WI38 (cell line): ENCODE measurements around the gene FUCA1.

Experiments used
- H3K4me3 ChIP-seq: 2 replicates; pipeline ENCODE4 v1.5.1; 2011; ENCODE audit warnings: low read depth, mild to moderate bottlenecking, control low read depth, low read length
- CTCF ChIP-seq: IDR thresholded peaks from 2 replicates; pipeline ENCODE4 v1.5.1; 2012; ENCODE audit warnings: low read depth, mild to moderate bottlenecking, control low read depth, low read length

Gene FUCA1

DNA sequence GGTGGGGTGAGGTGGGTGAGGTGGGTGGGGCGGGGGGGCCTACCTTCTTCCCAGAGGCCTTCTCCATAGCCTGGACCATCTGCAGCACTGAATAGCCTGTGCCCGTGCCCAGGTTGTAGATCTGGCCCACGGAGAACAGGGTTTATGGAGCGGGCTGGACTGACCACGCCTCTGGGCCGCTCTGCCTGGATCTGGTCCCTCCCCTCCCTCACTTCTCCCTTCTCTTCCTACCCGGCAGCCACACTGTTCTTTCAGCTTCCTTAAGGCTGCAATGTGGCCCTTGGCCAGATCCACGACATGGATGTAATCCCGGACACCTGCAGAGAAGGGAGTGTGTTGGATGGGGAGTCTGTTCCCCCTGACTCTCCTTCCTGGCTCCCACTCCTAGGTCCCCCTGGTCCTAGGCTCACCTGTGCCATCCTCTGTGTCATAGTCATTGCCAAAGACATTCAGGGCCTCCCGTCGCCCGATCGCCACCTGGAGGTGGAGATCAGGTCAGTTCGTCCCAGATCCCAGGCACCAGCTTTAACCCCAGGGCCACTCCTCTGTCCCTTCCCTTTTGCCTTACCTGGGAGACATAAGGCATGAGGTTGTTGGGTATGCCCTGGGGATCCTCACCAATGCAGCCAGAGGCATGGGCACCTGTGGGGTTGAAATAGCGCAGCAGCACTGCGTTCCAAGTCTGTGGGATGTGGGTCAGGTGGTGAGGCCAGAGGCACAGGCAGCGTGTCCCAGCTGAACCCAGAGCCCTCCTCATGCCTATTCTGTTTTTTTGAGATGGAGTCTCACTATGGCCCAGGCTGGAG lies 71.4 kb downstream of the FUCA1 start:
- no peak for TF ChIP-seq CTCF
- H3K4me3 ChIP-seq: no peak overlapping the region

DNA sequence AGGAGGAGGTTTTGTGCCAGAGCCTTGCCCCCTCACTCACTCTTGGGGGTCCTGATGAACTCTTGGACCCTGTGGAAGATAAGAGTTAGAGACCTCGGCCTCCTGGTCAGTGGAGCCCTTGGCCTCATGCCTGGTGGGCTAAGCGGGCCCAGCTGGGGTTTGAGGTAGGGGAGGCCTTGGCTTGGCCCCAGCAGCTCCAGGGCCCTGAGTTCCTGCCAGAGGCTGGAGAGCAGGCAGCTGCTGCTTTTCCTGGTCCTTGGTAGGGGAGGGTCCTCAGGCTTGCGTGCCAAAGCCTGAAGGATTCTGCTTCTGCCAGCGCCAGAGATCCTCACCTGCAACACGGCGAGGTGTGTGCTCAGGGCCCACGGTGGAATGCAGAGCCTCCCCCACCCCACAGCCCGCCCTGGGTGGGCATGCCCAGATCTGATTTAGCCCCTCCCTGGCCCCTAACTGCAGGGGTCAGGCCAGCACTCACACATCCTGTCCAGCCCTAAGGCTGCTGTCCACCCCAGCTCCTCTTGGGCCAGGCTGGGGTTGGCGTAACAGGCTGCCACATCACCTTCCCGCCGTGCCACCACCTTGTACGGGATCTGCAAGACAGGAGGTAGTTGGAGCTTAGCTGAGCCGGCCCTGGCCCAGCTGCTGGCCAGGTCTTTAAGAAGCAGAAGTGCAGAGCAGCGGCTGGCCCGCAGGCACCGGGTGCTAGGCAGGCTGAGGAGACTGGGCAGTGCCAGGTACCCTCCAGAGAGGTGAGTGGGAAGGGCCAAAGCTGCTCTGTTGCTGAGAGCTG lies 72.2 kb downstream of the FUCA1 start:
- TF ChIP-seq CTCF: no peak
- no peak overlapping the region for H3K4me3 ChIP-seq
